SK-N-SH treated with all-trans-retinoic acid at 6 μM for 48 hours (cell line): ENCODE results near the gene FHDC1.

ENCODE experiments used
- ATAC-seq: fragments of 200-7000 bp; cut with Tn5 transposase; 3 replicates; pipeline ENCODE4 v1.9.1; 2020; ENCODE audit warnings: mild to moderate bottlenecking, moderate library complexity
- ARNTL ChIP-seq: fragments of 450-650 bp; formaldehyde crosslinking; IDR thresholded peaks from 2 replicates; pipeline ENCODE4 v1.5.0; 2020; ENCODE audit warnings: low read depth, mild to moderate bottlenecking, moderate library complexity, borderline replicate concordance
- BACH2 ChIP-seq: fragments of 250-450 bp; sonication (Bioruptor Pico); IDR thresholded peaks from 2 replicates; pipeline ENCODE4 v1.9.0; 2021; ENCODE audit warnings: mild to moderate bottlenecking, borderline replicate concordance
- CSDC2 ChIP-seq: fragments of 250-450 bp; sonication (Bioruptor Pico); IDR thresholded peaks from 2 replicates; pipeline ENCODE4 v1.5.0; 2020; ENCODE audit warnings: mild to moderate bottlenecking, moderate library complexity
- GLIS3 ChIP-seq: fragments of 250-450 bp; sonication (Bioruptor Pico); IDR thresholded peaks from 2 replicates; pipeline ENCODE4 v1.5.0; 2020; ENCODE audit warnings: mild to moderate bottlenecking, moderate library complexity
- ISL1 ChIP-seq: fragments of 250-450 bp; sonication (Bioruptor Pico); IDR thresholded peaks from 2 replicates; pipeline ENCODE4 v2.1.2; 2022; ENCODE audit warnings: mild to moderate bottlenecking, moderate library complexity
- OSR1 ChIP-seq: fragments of 250-450 bp; sonication (Bioruptor Pico); IDR thresholded peaks from 2 replicates; pipeline ENCODE4 v1.8.0; 2022; ENCODE audit warnings: moderate library complexity, mild to moderate bottlenecking, inconsistent platforms
- RARB ChIP-seq: fragments of 250-450 bp; sonication (Bioruptor Pico); IDR thresholded peaks from 2 replicates; pipeline ENCODE4 v1.8.0; 2021; ENCODE audit warnings: mild to moderate bottlenecking, moderate library complexity
- SNAI2 ChIP-seq: fragments of 250-450 bp; sonication (Bioruptor Pico); IDR thresholded peaks from 2 replicates; pipeline ENCODE4 v1.5.0; 2020; ENCODE audit warnings: mild to moderate bottlenecking, moderate library complexity
- TCF4 ChIP-seq: fragments of 250-450 bp; sonication (Bioruptor Pico); IDR thresholded peaks from 2 replicates; pipeline ENCODE4 v1.8.0; 2021; ENCODE audit warnings: mild to moderate bottlenecking, moderate library complexity, borderline replicate concordance
- TOX ChIP-seq: fragments of 250-450 bp; sonication (Bioruptor Pico); IDR thresholded peaks from 2 replicates; pipeline ENCODE4 v1.8.0; 2021; ENCODE audit warnings: mild to moderate bottlenecking, moderate library complexity, borderline replicate concordance
- ZC3H10 ChIP-seq: fragments of 250-450 bp; sonication (Bioruptor Pico); IDR thresholded peaks from 2 replicates; pipeline ENCODE4 v1.5.1; 2021; ENCODE audit warnings: mild to moderate bottlenecking, moderate library complexity
- ZFP30 ChIP-seq: fragments of 450-650 bp; formaldehyde crosslinking; IDR thresholded peaks from 2 replicates; pipeline ENCODE4 v1.5.0; 2022; ENCODE audit warnings: mild to moderate bottlenecking, moderate library complexity
- ZNF565 ChIP-seq: fragments of 450-650 bp; formaldehyde crosslinking; conservative IDR thresholded peaks from 2 replicates; pipeline ENCODE4 v1.5.0; 2020; ENCODE audit warnings: low read depth, mild to moderate bottlenecking, moderate library complexity
- ZNF8 ChIP-seq: fragments of 450-650 bp; formaldehyde crosslinking; IDR thresholded peaks from 2 replicates; pipeline ENCODE4 v1.5.0; 2020; ENCODE audit warnings: mild to moderate bottlenecking, moderate library complexity
- TF ChIP-seq, protein P1 (sequence below): fragments of 250-450 bp; sonication (Bioruptor Pico); IDR thresholded peaks from 2 replicates; pipeline ENCODE4 v1.5.1; 2021; ENCODE audit warnings: mild to moderate bottlenecking, moderate library complexity
- TF ChIP-seq, protein P2 (sequence below): fragments of 250-450 bp; sonication (Bioruptor Pico); IDR thresholded peaks from 2 replicates; pipeline ENCODE4 v1.5.1; 2020; ENCODE audit warnings: low read depth, mild to moderate bottlenecking, moderate library complexity
- TF ChIP-seq, protein P3 (sequence below): fragments of 250-450 bp; sonication (Bioruptor Pico); IDR thresholded peaks from 2 replicates; pipeline ENCODE4 v1.8.0; 2021; ENCODE audit warnings: low read depth, mild to moderate bottlenecking, moderate library complexity, borderline replicate concordance
- TF ChIP-seq, protein P4 (sequence below): fragments of 250-450 bp; sonication (Bioruptor Pico); IDR thresholded peaks from 2 replicates; pipeline ENCODE4 v1.5.0; 2020; ENCODE audit warnings: mild to moderate bottlenecking, moderate library complexity

FHDC1 gene

DNA sequence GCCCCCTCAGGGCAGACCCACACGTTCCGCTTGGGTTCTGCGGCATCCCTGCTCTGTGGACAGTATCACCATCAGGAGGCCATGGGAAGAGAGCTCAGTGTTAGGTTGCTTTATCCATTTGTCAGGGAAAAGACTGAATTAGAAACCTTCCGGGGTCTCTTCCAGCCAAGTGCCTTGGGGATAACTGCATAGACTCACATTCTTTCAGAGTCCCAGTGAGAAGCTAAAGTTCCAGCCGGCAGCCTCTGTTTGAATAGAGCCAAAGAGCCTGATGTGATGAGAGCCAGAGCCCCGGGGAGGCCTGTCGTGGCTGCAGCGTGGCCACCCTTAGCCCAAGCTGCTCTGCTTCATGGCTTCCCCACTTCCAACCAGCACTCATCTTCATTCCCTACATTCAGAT is 85.2 kb downstream of the FHDC1 start (continued):
- TF ChIP-seq BACH2 (CRISPR knock-in tag) (no peak), ZNF8 (CRISPR knock-in tag) (no peak)
- TF ChIP-seq, protein P1, sequence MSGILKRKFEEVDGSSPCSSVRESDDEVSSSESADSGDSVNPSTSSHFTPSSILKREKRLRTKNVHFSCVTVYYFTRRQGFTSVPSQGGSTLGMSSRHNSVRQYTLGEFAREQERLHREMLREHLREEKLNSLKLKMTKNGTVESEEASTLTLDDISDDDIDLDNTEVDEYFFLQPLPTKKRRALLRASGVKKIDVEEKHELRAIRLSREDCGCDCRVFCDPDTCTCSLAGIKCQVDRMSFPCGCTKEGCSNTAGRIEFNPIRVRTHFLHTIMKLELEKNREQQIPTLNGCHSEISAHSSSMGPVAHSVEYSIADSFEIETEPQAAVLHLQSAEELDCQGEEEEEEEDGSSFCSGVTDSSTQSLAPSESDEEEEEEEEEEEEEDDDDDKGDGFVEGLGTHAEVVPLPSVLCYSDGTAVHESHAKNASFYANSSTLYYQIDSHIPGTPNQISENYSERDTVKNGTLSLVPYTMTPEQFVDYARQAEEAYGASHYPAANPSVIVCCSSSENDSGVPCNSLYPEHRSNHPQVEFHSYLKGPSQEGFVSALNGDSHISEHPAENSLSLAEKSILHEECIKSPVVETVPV (CRISPR knock-in tag), result no peak

DNA sequence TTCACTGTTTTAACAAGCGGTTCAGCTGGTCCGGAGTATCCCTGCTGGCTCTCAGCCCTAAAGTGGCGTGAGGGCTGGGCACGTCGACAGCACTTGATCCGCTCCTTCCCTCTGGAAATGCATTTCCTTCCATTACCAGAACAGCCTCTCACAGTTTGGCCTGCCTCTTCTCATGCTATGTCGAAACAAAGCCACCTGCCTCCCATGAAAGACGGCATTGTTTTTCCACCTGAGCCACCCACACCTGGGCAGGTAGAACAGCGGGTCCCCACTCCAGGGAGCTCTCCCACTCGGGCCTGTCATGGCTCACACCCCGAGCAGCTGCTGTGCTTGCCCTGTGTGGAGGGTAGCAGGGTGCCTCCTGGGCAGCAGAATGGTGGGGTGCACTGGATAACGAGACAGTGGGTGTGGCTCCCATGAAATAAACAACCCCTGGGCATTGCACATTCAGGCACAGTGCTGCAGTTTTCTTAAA is 86.2 kb downstream of the FHDC1 start:
- no peak; the same call in 2 of the 3 replicates for ATAC-seq
- TF ChIP-seq TOX (CRISPR knock-in tag), result no peak
- no peak for TF ChIP-seq ZFP30 (CRISPR knock-in tag)
- TF ChIP-seq SNAI2 (CRISPR knock-in tag), result no peak
- TF ChIP-seq, protein P2, sequence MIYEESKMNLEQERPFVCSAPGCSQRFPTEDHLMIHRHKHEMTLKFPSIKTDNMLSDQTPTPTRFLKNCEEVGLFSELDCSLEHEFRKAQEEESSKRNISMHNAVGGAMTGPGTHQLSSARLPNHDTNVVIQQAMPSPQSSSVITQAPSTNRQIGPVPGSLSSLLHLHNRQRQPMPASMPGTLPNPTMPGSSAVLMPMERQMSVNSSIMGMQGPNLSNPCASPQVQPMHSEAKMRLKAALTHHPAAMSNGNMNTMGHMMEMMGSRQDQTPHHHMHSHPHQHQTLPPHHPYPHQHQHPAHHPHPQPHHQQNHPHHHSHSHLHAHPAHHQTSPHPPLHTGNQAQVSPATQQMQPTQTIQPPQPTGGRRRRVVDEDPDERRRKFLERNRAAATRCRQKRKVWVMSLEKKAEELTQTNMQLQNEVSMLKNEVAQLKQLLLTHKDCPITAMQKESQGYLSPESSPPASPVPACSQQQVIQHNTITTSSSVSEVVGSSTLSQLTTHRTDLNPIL, result no peak
- no peak for TF ChIP-seq GLIS3 (CRISPR knock-in tag)
- TF ChIP-seq ISL1, result no peak
- TF ChIP-seq TCF4 (CRISPR knock-in tag), result no peak
- TF ChIP-seq, protein P1 (CRISPR knock-in tag), result no peak
- no peak for TF ChIP-seq CSDC2 (CRISPR knock-in tag)
- no peak for TF ChIP-seq ZC3H10
- TF ChIP-seq, protein P3, sequence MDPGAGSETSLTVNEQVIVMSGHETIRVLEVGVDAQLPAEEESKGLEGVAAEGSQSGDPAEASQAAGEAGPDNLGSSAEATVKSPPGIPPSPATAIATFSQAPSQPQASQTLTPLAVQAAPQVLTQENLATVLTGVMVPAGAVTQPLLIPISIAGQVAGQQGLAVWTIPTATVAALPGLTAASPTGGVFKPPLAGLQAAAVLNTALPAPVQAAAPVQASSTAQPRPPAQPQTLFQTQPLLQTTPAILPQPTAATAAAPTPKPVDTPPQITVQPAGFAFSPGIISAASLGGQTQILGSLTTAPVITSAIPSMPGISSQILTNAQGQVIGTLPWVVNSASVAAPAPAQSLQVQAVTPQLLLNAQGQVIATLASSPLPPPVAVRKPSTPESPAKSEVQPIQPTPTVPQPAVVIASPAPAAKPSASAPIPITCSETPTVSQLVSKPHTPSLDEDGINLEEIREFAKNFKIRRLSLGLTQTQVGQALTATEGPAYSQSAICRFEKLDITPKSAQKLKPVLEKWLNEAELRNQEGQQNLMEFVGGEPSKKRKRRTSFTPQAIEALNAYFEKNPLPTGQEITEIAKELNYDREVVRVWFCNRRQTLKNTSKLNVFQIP (CRISPR knock-in tag), result no peak
- no peak for TF ChIP-seq RARB (CRISPR knock-in tag)
- TF ChIP-seq OSR1 (CRISPR knock-in tag), result no peak
- no peak for TF ChIP-seq ZNF8 (CRISPR knock-in tag)
- TF ChIP-seq ZNF565 (CRISPR knock-in tag), result no peak
- TF ChIP-seq, protein P4, sequence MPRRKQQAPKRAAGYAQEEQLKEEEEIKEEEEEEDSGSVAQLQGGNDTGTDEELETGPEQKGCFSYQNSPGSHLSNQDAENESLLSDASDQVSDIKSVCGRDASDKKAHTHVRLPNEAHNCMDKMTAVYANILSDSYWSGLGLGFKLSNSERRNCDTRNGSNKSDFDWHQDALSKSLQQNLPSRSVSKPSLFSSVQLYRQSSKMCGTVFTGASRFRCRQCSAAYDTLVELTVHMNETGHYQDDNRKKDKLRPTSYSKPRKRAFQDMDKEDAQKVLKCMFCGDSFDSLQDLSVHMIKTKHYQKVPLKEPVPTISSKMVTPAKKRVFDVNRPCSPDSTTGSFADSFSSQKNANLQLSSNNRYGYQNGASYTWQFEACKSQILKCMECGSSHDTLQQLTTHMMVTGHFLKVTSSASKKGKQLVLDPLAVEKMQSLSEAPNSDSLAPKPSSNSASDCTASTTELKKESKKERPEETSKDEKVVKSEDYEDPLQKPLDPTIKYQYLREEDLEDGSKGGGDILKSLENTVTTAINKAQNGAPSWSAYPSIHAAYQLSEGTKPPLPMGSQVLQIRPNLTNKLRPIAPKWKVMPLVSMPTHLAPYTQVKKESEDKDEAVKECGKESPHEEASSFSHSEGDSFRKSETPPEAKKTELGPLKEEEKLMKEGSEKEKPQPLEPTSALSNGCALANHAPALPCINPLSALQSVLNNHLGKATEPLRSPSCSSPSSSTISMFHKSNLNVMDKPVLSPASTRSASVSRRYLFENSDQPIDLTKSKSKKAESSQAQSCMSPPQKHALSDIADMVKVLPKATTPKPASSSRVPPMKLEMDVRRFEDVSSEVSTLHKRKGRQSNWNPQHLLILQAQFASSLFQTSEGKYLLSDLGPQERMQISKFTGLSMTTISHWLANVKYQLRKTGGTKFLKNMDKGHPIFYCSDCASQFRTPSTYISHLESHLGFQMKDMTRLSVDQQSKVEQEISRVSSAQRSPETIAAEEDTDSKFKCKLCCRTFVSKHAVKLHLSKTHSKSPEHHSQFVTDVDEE, result no peak
- TF ChIP-seq ARNTL, result no peak

DNA sequence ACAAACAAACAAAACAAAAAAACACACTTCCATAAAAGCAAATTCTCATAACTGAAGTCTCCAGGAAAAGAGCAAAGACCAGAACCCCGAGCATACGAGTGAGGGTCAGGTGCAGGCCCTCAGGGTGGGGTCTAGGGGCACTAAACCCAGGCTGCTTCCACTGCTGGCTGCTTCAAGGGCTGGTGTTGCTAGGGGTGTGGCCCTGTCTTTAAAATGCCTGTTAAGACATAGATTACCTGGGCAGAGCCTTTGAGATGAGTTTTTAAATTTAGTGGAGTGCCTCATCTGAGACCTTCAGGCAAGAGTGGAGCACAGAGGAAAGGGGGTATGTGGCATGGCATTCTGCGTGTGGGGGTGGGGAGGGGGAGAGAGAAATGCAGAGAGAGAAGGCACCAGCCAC is 87.0 kb downstream of the FHDC1 start:
- no peak for ATAC-seq
- TF ChIP-seq, protein P2, result no peak
- TF ChIP-seq ISL1, result no peak
- no peak for TF ChIP-seq ZNF8 (CRISPR knock-in tag)
- TF ChIP-seq, protein P1 (CRISPR knock-in tag), result no peak
